K562 (cell line): ENCODE results near the gene EVA1A. TPM values are rescaled to one million over a fixed set of nuclear protein-coding genes. Genes with fewer than 3 reads are reported as not detected.

Source experiments
- ATAC-seq: fragments of 200-7000 bp; cut with Tn5 transposase; 3 replicates; pipeline ENCODE4 v1.9.1; 2020; ENCODE audit warnings: moderate library complexity
- BruUV-seq: library from RNA; stranded (reverse); fragments of 400-500 nt; replicated peaks from 2 replicates; lab custom pipeline; 2021; lab: Mats Ljungman, UMichigan
- CTCF ChIA-PET: fragments of 300-600 bp; formaldehyde crosslinking; extraction: SDS; loops from one replicate; lab custom pipeline; 2021; ENCODE audit warnings: low intra/inter-chr PET ratio; lab: Yijun Ruan, JAX
- POLR2A ChIA-PET: fragments of 300-600, 350-650 bp; sonication (Branson Sonifier 250); formaldehyde crosslinking; extraction: SDS; loops from one replicate; lab custom pipeline; 2021; ENCODE audit warnings: antibody characterized with exemption, inconsistent platforms; lab: Yijun Ruan, JAX
- DNase-seq, 4 experiments: peaks; one replicate each; pipeline versions ENCODE4 v3.0.0 to v3.0.0-alpha.2; 2011 to 2018; ENCODE audit warnings: low spot score in 3 of 4, mixed read lengths in 3 of 4; ENCODE audit errors: extremely low read depth in 1 of 4
- FAIRE-seq: peaks from 2 replicates; lab custom pipeline; 2011; peaks lifted over from hg19 to GRCh38; lab: Jason Lieb, UNC
- H2AFZ ChIP-seq: 2 replicates; pipeline ENCODE4 v1.6.0; 2011; ENCODE audit warnings: low read depth, low read length, control low read depth, inconsistent platforms
- H3K27ac ChIP-seq: fragments of 200-600 bp; 3 replicates; pipeline ENCODE4 v1.8.0; 2011; ENCODE audit warnings: low read depth, mild to moderate bottlenecking, control low read depth, inconsistent platforms, low read length, moderate library complexity, mixed read lengths; ENCODE audit errors: extremely low read depth
- H3K27me3 ChIP-seq, 2 experiments: fragments of 300-600 bp in 1 of 2; 2 replicates in 1 of 2; 3 replicates in 1 of 2; pipeline versions ENCODE4 v1.6.0 to v1.8.0; 2011; ENCODE audit warnings: inconsistent platforms in 2 of 2, low read length in 2 of 2, mild to moderate bottlenecking in 1 of 2, mixed read lengths in 1 of 2, moderate library complexity in 1 of 2; ENCODE audit not compliant: control insufficient read depth in 2 of 2, insufficient read depth in 2 of 2
- H3K36me3 ChIP-seq: fragments of 300-600 bp; 3 replicates; pipeline ENCODE4 v1.8.0; 2011; ENCODE audit warnings: mild to moderate bottlenecking, low read length, inconsistent platforms; ENCODE audit not compliant: control insufficient read depth, insufficient read depth
- H3K4me1 ChIP-seq, 2 experiments: fragments of 200-600 bp in 1 of 2; replicated peaks in 1 of 2; 2 replicates in 1 of 2; 3 replicates in 1 of 2; pipeline versions ENCODE4 v1.5.1 to v1.8.0; 2011; ENCODE audit warnings: inconsistent platforms in 2 of 2, low read length in 2 of 2, mild to moderate bottlenecking in 1 of 2, mixed read lengths in 1 of 2, moderate library complexity in 1 of 2; ENCODE audit not compliant: control insufficient read depth in 2 of 2, insufficient read depth in 2 of 2
- H3K4me2 ChIP-seq: 2 replicates; pipeline ENCODE4 v1.6.1; 2011; ENCODE audit warnings: low read length, control low read depth, inconsistent platforms, mixed read lengths; ENCODE audit not compliant: insufficient read depth
- H3K4me3 ChIP-seq: fragments of 200-600 bp; sonication (generic), shearing (Covaris generic); 2 replicates; pipeline ENCODE4 v1.5.1; 2016; ENCODE audit warnings: control low read depth, inconsistent platforms
- H3K79me2 ChIP-seq: fragments of 200-600 bp; 3 replicates; pipeline ENCODE4 v1.8.0; 2011; ENCODE audit warnings: low read length, inconsistent platforms; ENCODE audit not compliant: control insufficient read depth, insufficient read depth
- H3K9ac ChIP-seq, 2 experiments: 2 replicates each; pipeline versions ENCODE4 v1.6.0 to v1.6.1; 2011; ENCODE audit warnings: low read depth in 2 of 2, low read length in 2 of 2, control low read depth in 1 of 2, inconsistent platforms in 1 of 2, mild to moderate bottlenecking in 1 of 2, mixed read lengths in 1 of 2; ENCODE audit not compliant: insufficient read depth in 1 of 2
- H3K9me1 ChIP-seq: one replicate; pipeline ENCODE4 v1.6.0; 2011; ENCODE audit warnings: inconsistent platforms, mild to moderate bottlenecking, low read length, moderate library complexity; ENCODE audit not compliant: control insufficient read depth, insufficient read depth
- H3K9me3 ChIP-seq: replicated peaks from 2 replicates; pipeline ENCODE4 v1.5.1; 2011; ENCODE audit warnings: low read depth, low read length, inconsistent platforms; ENCODE audit not compliant: control insufficient read depth, insufficient read depth
- H4K20me1 ChIP-seq: replicated peaks from 2 replicates; pipeline ENCODE4 v1.6.1; 2011; ENCODE audit warnings: low read length, inconsistent platforms, mixed read lengths; ENCODE audit not compliant: control insufficient read depth, insufficient read depth
- CHCHD3 ChIP-seq: fragments of 250-450 bp; sonication (Bioruptor Pico); IDR thresholded peaks from 2 replicates; pipeline ENCODE4 v2.1.2; 2022; ENCODE audit warnings: mild to moderate bottlenecking
- ELK3 ChIP-seq: fragments of 450-650 bp; formaldehyde crosslinking; IDR thresholded peaks from 2 replicates; pipeline ENCODE4 v1.4.0; 2020; ENCODE audit warnings: mild to moderate bottlenecking
- KLF16 ChIP-seq: IDR thresholded peaks from 2 replicates; pipeline ENCODE4 v1.6.1; 2016; ENCODE audit warnings: antibody characterized with exemption
- POLR2G ChIP-seq: fragments of 200-400 bp; formaldehyde crosslinking; IDR thresholded peaks from 2 replicates; pipeline ENCODE4 v1.6.1; 2017; ENCODE audit warnings: low read depth, mild to moderate bottlenecking, antibody characterized with exemption, low read length, moderate library complexity
- UBTF ChIP-seq, 2 experiments: IDR thresholded peaks; 2 replicates each; pipeline ENCODE4 v1.6.1; 2012; ENCODE audit warnings: improper control_type of control experiment in 2 of 2, low read depth in 2 of 2, low read length in 2 of 2, borderline replicate concordance in 1 of 2
- ZKSCAN3 ChIP-seq: fragments of 250-450 bp; sonication (Bioruptor Pico); IDR thresholded peaks from 2 replicates; pipeline ENCODE4 v1.4.0; 2020
- WGBS: fragments of 100-300 bp; shearing (Covaris generic); methylation state at CpG from one replicate; pipeline ENCODE4 v1.1.6; 2016; ENCODE audit warnings: low coverage, mixed read lengths; ENCODE audit not compliant: insufficient coverage; ENCODE audit errors: missing lambda C conversion rate; 5-methylcytosine and 5-hydroxymethylcytosine counted together
- in situ Hi-C: fragments of 300-500 bp; cut with MboI; formaldehyde crosslinking; loops from 4 replicates; pipeline ENCODE4 v1.15.0; 2018; ENCODE audit warnings: inconsistent platforms, mixed read lengths
- intact Hi-C: fragments of 100-400 bp; cut with micrococcal nuclease; formaldehyde crosslinking; loops from 2 replicates; pipeline ENCODE4 v1.14.2; 2022
- polyA plus RNA-seq, 8 experiments: library from polyadenylated mRNA; depleted of rRNA in 4 of 8; stranded (reverse) in 5 of 8; unstranded in 3 of 8; fragments of >200 nt; fragmentation: Nextera tagmentation in 2 of 8; fragmentation: Illumina TruSeq in 1 of 8; extraction: Ambion mirVana in 2 of 8; extraction: Trizol in 1 of 8; gene quantifications; 2 replicates each; pipeline versions ENCODE4 v1.2.1 to v1.2.3, GENCODE V29; 2011 to 2014; ENCODE audit warnings: inconsistent platforms in 1 of 8, missing spikeins in 1 of 8
- total RNA-seq, 7 experiments: library from RNA; depleted of rRNA in 6 of 7; stranded (reverse); fragments of >200 nt in 6 of 7; fragmentation: Illumina TruSeq in 2 of 7; extraction: Trizol in 2 of 7; gene quantifications; 2 replicates each; pipeline versions ENCODE4 v1.2.1 to v1.2.3, GENCODE V29; 2011 to 2021; ENCODE audit warnings: low replicate concordance in 1 of 7

The EVA1A gene
- total and polyA plus RNA-seq, 9 of the 15 experiments (the other 6 are each of a cell fraction or from before 2014, with no cell fraction given) = not detected

GRCh38 chr2:75493230-75493629 is 67.5 kb downstream of the EVA1A start:
- Histone ChIP-seq H3K9me3 (no peaks in the 10 kb centered on the region), H2AFZ (no peak overlapping the region), H3K4me2 (no peak overlapping the region; the same call in 1 of the 2 replicates), H3K9ac (no peak overlapping the region), H4K20me1 (no peaks in the 10 kb centered on the region; the same call in 1 of the 2 replicates), H3K36me3 (no peaks in the 10 kb centered on the region), H3K27ac (no peak overlapping the region), H3K4me1 (peaks cover 0 to 4% of the 10 kb centered on the region in 2 experiments; a peak in 1 of 5 replicates), H3K9me1 (no peaks in the 10 kb centered on the region), H3K27me3 (0 out of 5 replicates have a peak, but pooled peaks cover 0 to 5% of the 10 kb centered on the region in 2 experiments), H3K4me3 (no peak overlapping the region), H3K79me2 (no peaks in the 10 kb centered on the region)
- intact Hi-C loops = no loop called here
- WGBS = 2% methylated on average over 22 of the region's 25 CpGs
- ATAC-seq (no peak), FAIRE-seq (no peak), DNase-seq (peak in 1 of 4 experiments; percentile 1)
- BruUV-seq = no TSS peak
- TF ChIP-seq ELK3 (CRISPR knock-in tag) (no peak), UBTF (IDR thresholded peaks at IDR 0.05; ENCODE audit: borderline replicate concordance in 1 of 2, low read depth in 2 of 2, low read length in 2 of 2) (no peak), KLF16 (no peak), POLR2G (no peak), CHCHD3 (CRISPR knock-in tag) (no peak), ZKSCAN3 (CRISPR knock-in tag) (no peak)
- in situ Hi-C loops = no loop called here
- CTCF ChIA-PET = no interaction called here
- POLR2A ChIA-PET = no interaction called here
